ENCODE data around the gene ACADL. TPM values are rescaled to one million over a fixed set of nuclear protein-coding genes. Genes with fewer than 3 reads are reported as not detected.

The ACADL gene
- total RNA-seq, 2 experiments from 2014 or later: not detected

- Mint-ChIP-seq H3K36me3 (ENCODE audit: low read depth) (no peaks in the 10 kb centered on the region), H3K4me1 (no peaks in the 10 kb centered on the region), H3K4me3 (no peak overlapping the region), H3K27ac (no peak overlapping the region), H3K9me3 (no peaks in the 10 kb centered on the region), H3K27me3 (peaks cover 29% of the 10 kb centered on the region)
- DNase-seq: no peak
- CTCF ChIA-PET: no interaction called here
- POLR2A ChIA-PET: no interaction called here
Measured at GRCh38 chr2:210228586-210228985, 3.3 kb upstream of the ACADL start.

GRCh38 chr2:210227290-210228088 lies 2.2 kb upstream of the ACADL start:
- Mint-ChIP-seq H3K4me3 (no peak overlapping the region), H3K27ac (no peak overlapping the region), H3K9me3 (no peaks in the 10 kb centered on the region), H3K36me3 (ENCODE audit: low read depth) (no peaks in the 10 kb centered on the region), H3K4me1 (no peaks in the 10 kb centered on the region), H3K27me3 (peaks cover 36% of the 10 kb centered on the region)
- ChIA-PET POLR2A (no interaction called here), CTCF (no interaction called here)
- DNase-seq: no peak

DNA sequence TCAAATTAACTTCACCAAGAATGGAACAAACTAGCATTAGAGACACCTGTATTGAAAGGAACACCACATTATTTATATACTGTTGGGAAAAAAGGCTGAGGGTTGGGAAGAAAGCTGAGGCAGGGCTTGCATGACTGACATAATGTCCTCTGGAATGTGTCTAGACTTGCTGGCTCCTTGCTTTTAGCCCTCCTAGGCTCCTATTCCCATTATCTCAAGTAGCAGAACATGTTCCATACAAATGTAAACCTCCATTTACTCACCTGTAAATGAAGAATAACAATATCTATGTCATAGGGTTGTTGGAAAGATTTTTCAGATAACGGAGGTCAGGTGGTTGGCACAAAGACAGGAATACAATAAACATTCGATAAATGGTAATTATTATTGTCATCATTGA lies 976 bp upstream of the ACADL start:
- Mint-ChIP-seq H3K36me3 (ENCODE audit: low read depth) (no peaks in the 10 kb centered on the region), H3K4me1 (no peaks in the 10 kb centered on the region), H3K9me3 (no peaks in the 10 kb centered on the region), H3K4me3 (no peak overlapping the region), H3K27me3 (peaks cover 41% of the 10 kb centered on the region), H3K27ac (no peak overlapping the region)
- CTCF ChIA-PET: no interaction called here
- no peak for DNase-seq
- POLR2A ChIA-PET: no interaction called here

DNA sequence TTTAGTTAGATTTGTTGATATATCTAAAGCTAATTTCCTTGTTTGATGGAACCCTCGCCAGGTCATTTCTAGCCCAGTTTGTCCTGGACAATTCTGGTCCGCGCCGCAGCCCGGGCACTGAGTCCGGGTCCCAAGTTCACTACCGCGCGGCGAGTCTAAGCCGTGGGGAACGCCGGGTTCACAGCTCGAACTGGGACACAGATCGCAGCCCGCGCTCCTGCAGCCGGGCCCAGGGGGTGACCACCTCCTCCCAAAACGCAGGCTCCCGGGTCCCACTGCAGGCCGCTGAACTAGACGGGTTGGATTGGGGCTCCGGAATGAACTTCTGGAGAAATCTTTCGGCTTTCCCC lies 681 bp downstream of the ACADL start:
- ChIA-PET CTCF (interaction anchor here (0.6 kb wide), 1 partner anchor 20 kb away, joined by 3 read pairs; no protein-coding TSS in a partner anchor), POLR2A (no interaction called here)
- Mint-ChIP-seq H3K4me1 (no peaks in the 10 kb centered on the region), H3K4me3 (no peak overlapping the region), H3K36me3 (ENCODE audit: low read depth) (no peaks in the 10 kb centered on the region), H3K27ac (no peak overlapping the region), H3K9me3 (no peaks in the 10 kb centered on the region), H3K27me3 (peaks cover 44% of the 10 kb centered on the region)
- DNase-seq: no peak

DNA sequence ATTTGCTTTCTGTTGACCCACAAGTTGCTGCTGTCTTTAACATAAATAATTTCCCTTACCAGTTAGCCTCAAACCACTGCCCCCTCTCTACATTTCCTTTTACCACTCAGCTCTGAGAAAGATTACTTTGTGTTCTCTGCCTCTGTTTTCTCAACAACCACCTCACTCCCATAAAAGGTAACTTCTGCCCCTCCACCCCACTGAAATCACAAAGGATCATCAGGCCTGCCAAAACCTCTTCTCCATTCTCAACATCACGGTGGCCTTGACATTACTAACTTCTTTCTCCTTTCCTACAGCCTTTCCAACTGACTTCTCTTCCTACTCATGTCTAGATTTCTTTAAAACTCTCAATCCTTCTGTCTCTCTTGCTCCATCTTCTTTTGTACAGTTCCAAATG lies 10.1 kb downstream of the ACADL start:
- H3K9me3 Mint-ChIP-seq: no peaks in the 10 kb centered on the region
- peaks cover 5% of the 10 kb centered on the region for H3K27me3 Mint-ChIP-seq
- no peaks in the 10 kb centered on the region for H3K4me1 Mint-ChIP-seq
- ChIA-PET POLR2A (no interaction called here), CTCF (no interaction called here)
- DNase-seq: no peak
- H3K4me3 Mint-ChIP-seq: no peak overlapping the region
- no peaks in the 10 kb centered on the region for H3K36me3 Mint-ChIP-seq (ENCODE audit: low read depth)
- no peak overlapping the region for H3K27ac Mint-ChIP-seq

- ChIA-PET CTCF (no interaction called here), POLR2A (no interaction called here)
- H3K4me3 Mint-ChIP-seq: no peak overlapping the region
- H3K9me3 Mint-ChIP-seq: no peaks in the 10 kb centered on the region
- H3K27ac Mint-ChIP-seq: no peak overlapping the region
- H3K4me1 Mint-ChIP-seq: no peaks in the 10 kb centered on the region
- DNase-seq: no peak
- H3K36me3 Mint-ChIP-seq (ENCODE audit: low read depth): no peaks in the 10 kb centered on the region
- peaks cover 8% of the 10 kb centered on the region for H3K27me3 Mint-ChIP-seq
Measured at GRCh38 chr2:210210185-210210584, 15.1 kb downstream of the ACADL start.

DNA sequence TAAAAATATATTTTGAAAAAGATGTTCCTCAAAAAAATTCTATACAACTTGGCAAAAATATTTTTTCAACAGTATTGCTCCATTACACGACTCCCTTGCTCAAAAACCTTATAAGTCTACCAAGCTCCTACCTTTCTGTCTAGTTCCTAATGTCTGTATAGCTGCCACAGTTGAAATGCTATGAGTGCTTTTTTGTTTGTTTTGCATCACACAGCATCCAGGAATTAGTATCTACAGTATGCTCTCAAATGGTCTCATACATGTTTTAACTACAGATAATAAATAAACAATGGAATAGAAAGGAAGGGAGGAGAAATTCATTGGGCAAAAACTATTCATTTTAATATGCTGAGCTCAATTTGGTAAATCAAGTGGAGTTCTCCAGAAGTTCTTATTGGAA lies 17.3 kb downstream of the ACADL start:
- Mint-ChIP-seq H3K4me3 (no peak overlapping the region), H3K36me3 (ENCODE audit: low read depth) (no peaks in the 10 kb centered on the region), H3K4me1 (no peaks in the 10 kb centered on the region), H3K27me3 (peaks cover 14% of the 10 kb centered on the region), H3K27ac (no peak overlapping the region), H3K9me3 (no peaks in the 10 kb centered on the region)
- ChIA-PET POLR2A (no interaction called here), CTCF (interaction anchor here (1.2 kb wide), 1 partner anchor 9 kb away, joined by 8 read pairs; no protein-coding TSS in a partner anchor)
- DNase-seq: no peak

DNA sequence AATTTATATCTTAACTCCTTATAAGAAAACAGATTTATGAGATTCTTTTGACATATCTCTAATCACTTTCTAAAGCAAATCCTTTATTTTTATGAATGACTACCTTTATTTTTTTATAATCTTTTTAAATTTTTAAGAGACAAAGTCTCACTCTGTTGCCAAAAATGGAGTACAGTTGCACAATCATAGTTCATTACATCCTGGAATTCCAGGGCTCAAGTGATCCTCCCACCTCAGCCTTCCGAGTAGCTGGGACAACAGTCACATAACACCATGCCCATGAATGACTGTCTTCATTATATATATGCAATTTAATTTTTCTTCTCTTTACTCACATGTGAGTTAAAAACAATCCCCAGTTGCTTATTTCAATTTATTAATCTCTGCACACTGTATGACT lies 21.7 kb downstream of the ACADL start:
- no peak overlapping the region for H3K4me3 Mint-ChIP-seq
- H3K9me3 Mint-ChIP-seq: no peaks in the 10 kb centered on the region
- H3K36me3 Mint-ChIP-seq (ENCODE audit: low read depth): no peaks in the 10 kb centered on the region
- POLR2A ChIA-PET: no interaction called here
- no peak overlapping the region for H3K27ac Mint-ChIP-seq
- peaks cover 23% of the 10 kb centered on the region for H3K27me3 Mint-ChIP-seq
- no peak for DNase-seq
- CTCF ChIA-PET: no interaction called here
- no peaks in the 10 kb centered on the region for H3K4me1 Mint-ChIP-seq

GRCh38 chr2:210203147-210203546 lies 22.1 kb downstream of the ACADL start:
- DNase-seq: no peak
- H3K36me3 Mint-ChIP-seq (ENCODE audit: low read depth): no peaks in the 10 kb centered on the region
- CTCF ChIA-PET: no interaction called here
- POLR2A ChIA-PET: no interaction called here
- no peaks in the 10 kb centered on the region for H3K4me1 Mint-ChIP-seq
- no peaks in the 10 kb centered on the region for H3K9me3 Mint-ChIP-seq
- no peak overlapping the region for H3K27ac Mint-ChIP-seq
- H3K4me3 Mint-ChIP-seq: no peak overlapping the region
- H3K27me3 Mint-ChIP-seq: peaks cover 23% of the 10 kb centered on the region

- POLR2A ChIA-PET: no interaction called here
Measured at GRCh38 chr2:210199854-210200253, 25.4 kb downstream of the ACADL start.

GRCh38 chr2:210199186-210199765 lies 26.0 kb downstream of the ACADL start:
- CTCF ChIA-PET: interaction anchor here (0.7 to 1.9 kb wide), 17 partner anchors 8 to 865 kb away, joined by 3 to 14 read pairs (median 3); no protein-coding TSS in a partner anchor
- Mint-ChIP-seq H3K4me1 (no peaks in the 10 kb centered on the region), H3K27me3 (peaks cover 18% of the 10 kb centered on the region), H3K27ac (no peak overlapping the region), H3K4me3 (no peak overlapping the region), H3K9me3 (no peaks in the 10 kb centered on the region), H3K36me3 (ENCODE audit: low read depth) (no peaks in the 10 kb centered on the region)
- POLR2A ChIA-PET: no interaction called here
- no peak for DNase-seq

More at GRCh38 chr2:210199854-210200253, 25.4 kb downstream of the ACADL start:
- CTCF ChIA-PET: interaction anchor here (1.3 kb wide), 1 partner anchor 239 kb away, joined by 4 read pairs; no protein-coding TSS in a partner anchor
- Mint-ChIP-seq H3K4me3 (no peak overlapping the region), H3K9me3 (no peaks in the 10 kb centered on the region), H3K27ac (no peak overlapping the region), H3K4me1 (no peaks in the 10 kb centered on the region), H3K27me3 (peaks cover 18% of the 10 kb centered on the region), H3K36me3 (ENCODE audit: low read depth) (no peaks in the 10 kb centered on the region)
- DNase-seq: no peak

DNA sequence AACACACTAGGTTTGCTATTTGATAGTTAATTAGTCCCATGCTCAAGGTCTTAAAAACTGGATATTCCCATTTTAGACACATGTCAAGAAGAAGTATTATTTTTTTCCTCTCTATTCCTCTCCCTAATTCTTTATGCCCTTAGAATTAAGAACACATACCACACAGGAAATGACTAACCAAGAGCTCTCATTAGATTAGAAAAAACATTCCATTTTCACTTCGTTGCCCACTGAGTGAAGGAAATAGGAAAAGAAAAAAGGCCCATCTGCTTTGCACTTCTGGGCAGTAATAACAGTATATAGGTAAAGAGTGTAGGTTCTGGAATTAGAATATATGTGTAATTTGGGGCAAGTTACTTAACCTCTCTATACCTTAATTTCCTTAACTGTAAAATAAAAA lies 26.9 kb downstream of the ACADL start:
- CTCF ChIA-PET: interaction anchor here (0.7 to 1.9 kb wide), 14 partner anchors 9 to 239 kb away, joined by 3 to 14 read pairs (median 4); partner anchors contain the start of gene KANSL1L
- Mint-ChIP-seq H3K4me3 (no peak overlapping the region), H3K27me3 (peaks cover 18% of the 10 kb centered on the region), H3K27ac (no peak overlapping the region), H3K9me3 (no peaks in the 10 kb centered on the region), H3K4me1 (no peaks in the 10 kb centered on the region), H3K36me3 (ENCODE audit: low read depth) (no peaks in the 10 kb centered on the region)
- no peak for DNase-seq
- POLR2A ChIA-PET: no interaction called here

DNA sequence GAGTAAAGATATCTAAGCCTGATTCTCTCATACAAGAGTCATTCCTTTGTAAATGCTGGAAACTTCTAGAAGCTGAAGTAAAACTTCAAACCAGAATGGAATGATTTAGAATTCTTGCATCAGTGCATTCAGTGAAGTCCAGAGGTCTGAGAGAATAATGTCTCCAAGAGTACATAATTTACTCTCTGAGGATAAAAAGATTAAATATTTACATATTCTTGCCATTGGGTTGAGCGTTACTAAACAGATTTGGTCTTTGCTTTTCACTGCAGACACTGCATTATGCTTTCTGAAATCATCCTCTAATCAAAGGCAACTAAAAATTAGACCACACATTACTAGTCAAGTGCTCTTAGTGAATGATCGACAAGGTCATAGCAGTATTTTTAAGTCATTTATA lies 27.5 kb downstream of the ACADL start:
- Mint-ChIP-seq H3K36me3 (ENCODE audit: low read depth) (no peaks in the 10 kb centered on the region), H3K4me3 (no peak overlapping the region), H3K27ac (no peak overlapping the region), H3K9me3 (no peaks in the 10 kb centered on the region), H3K4me1 (no peaks in the 10 kb centered on the region), H3K27me3 (peaks cover 14% of the 10 kb centered on the region)
- ChIA-PET POLR2A (no interaction called here), CTCF (interaction anchor here (1.8 to 1.9 kb wide), 2 partner anchors 220 to 222 kb away, joined by 13 read pairs; no protein-coding TSS in a partner anchor)
- no peak for DNase-seq

All from activated CD4-positive, alpha-beta memory T cell treated with anti-CD3 and anti-CD28 coated beads, Interleukin-2, amount 10 ng/mL, durations not matched to agents 7 days and 5 days (primary cell).